Amniotic stem cell (primary cell): Measurements from ENCODE around the gene ALDH1L1.

Experiments
- DNase-seq: peaks from one replicate; lab custom pipeline; 2025; lab: John Stamatoyannopoulos, UW

ALDH1L1 gene

GRCh38 chr3:126133606-126134005, 46.8 kb downstream of the ALDH1L1 start:
- no peak for DNase-seq

GRCh38 chr3:126132751-126133511, 47.5 kb downstream of the ALDH1L1 start:
- DNase-seq, result no peak

- DNase-seq, result no peak
These were observed 48.3 kb downstream of the ALDH1L1 start for GRCh38 chr3:126131881-126132750.

GRCh38 chr3:126130981-126131745, 49.2 kb downstream of the ALDH1L1 start:
- no peak for DNase-seq

- no peak for DNase-seq
These were observed 50.1 kb downstream of the ALDH1L1 start for GRCh38 chr3:126130081-126130855.

- DNase-seq, result no peak
These were observed 50.9 kb downstream of the ALDH1L1 start for GRCh38 chr3:126129398-126129891.

GRCh38 chr3:126128504-126129397, 51.6 kb downstream of the ALDH1L1 start:
- DNase-seq, result no peak

- DNase-seq, result no peak
These were observed 52.5 kb downstream of the ALDH1L1 start for GRCh38 chr3:126127904-126128303.

GRCh38 chr3:126127452-126127851, 52.9 kb downstream of the ALDH1L1 start:
- no peak for DNase-seq

GRCh38 chr3:126126811-126127431, 53.5 kb downstream of the ALDH1L1 start:
- DNase-seq, result no peak

- DNase-seq, result no peak
These were observed 54.1 kb downstream of the ALDH1L1 start for GRCh38 chr3:126126286-126126685.

- no peak for DNase-seq
These were observed 54.6 kb downstream of the ALDH1L1 start for GRCh38 chr3:126125781-126126251.

- no peak for DNase-seq
These were observed 55.0 kb downstream of the ALDH1L1 start for GRCh38 chr3:126125341-126125740.

GRCh38 chr3:126124896-126125295, 55.5 kb downstream of the ALDH1L1 start:
- no peak for DNase-seq

- DNase-seq, result no peak
These were observed 56.1 kb downstream of the ALDH1L1 start for GRCh38 chr3:126124148-126124868.

- DNase-seq, result no peak
These were observed 58.8 kb downstream of the ALDH1L1 start for GRCh38 chr3:126121632-126122031.

GRCh38 chr3:126121074-126121473, 59.3 kb downstream of the ALDH1L1 start:
- DNase-seq, result no peak

GRCh38 chr3:126119976-126120375, 60.4 kb downstream of the ALDH1L1 start:
- DNase-seq, result no peak
